Measurements from ENCODE around the gene CDH16.

DNA sequence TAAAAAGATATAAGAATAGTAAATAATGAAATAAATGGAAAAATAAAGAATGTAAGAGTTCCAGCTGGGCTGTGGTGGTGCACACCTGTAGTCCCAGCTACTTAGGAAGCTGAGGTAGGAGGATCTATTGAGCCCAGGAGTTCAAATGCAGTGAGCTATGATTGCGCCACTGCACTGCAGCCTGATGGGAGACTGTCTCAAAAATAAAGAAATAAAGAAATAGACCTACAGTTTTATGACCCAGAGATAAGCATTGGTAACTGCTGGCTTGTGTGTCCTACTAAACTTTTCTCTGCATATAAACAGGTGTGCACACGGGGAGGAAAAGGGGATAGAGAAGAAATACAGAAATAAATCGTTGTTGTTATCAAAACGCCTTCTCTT is 46.1 kb downstream of the CDH16 start:
- TF ChIP-seq, protein P1, sequence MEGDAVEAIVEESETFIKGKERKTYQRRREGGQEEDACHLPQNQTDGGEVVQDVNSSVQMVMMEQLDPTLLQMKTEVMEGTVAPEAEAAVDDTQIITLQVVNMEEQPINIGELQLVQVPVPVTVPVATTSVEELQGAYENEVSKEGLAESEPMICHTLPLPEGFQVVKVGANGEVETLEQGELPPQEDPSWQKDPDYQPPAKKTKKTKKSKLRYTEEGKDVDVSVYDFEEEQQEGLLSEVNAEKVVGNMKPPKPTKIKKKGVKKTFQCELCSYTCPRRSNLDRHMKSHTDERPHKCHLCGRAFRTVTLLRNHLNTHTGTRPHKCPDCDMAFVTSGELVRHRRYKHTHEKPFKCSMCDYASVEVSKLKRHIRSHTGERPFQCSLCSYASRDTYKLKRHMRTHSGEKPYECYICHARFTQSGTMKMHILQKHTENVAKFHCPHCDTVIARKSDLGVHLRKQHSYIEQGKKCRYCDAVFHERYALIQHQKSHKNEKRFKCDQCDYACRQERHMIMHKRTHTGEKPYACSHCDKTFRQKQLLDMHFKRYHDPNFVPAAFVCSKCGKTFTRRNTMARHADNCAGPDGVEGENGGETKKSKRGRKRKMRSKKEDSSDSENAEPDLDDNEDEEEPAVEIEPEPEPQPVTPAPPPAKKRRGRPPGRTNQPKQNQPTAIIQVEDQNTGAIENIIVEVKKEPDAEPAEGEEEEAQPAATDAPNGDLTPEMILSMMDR (IDR thresholded peaks at IDR 0.05) = no peak
- TF ChIP-seq POLR2A (IDR thresholded peaks at IDR 0.05) = no peak
